ENCODE data around the gene DSCAML1.

- no peak for TF ChIP-seq HNRNPL (IDR thresholded peaks at IDR 0.05; ENCODE audit: low read depth, low read length)
- no peak for TF ChIP-seq YY1 (IDR thresholded peaks at IDR 0.05; ENCODE audit: borderline replicate concordance in 1 of 3, control insufficient read depth in 1 of 3, extremely low read depth in 1 of 3, insufficient read depth in 3 of 3, insufficient read length in 1 of 3, insufficient replicate concordance in 2 of 3, low read depth in 1 of 3, low read length in 2 of 3)
- TF ChIP-seq ZFPM2 (CRISPR knock-in tag; IDR thresholded peaks at IDR 0.05): no peak
- TF ChIP-seq ZSCAN29 (IDR thresholded peaks at IDR 0.05): no peak
- TF ChIP-seq, protein P1, sequence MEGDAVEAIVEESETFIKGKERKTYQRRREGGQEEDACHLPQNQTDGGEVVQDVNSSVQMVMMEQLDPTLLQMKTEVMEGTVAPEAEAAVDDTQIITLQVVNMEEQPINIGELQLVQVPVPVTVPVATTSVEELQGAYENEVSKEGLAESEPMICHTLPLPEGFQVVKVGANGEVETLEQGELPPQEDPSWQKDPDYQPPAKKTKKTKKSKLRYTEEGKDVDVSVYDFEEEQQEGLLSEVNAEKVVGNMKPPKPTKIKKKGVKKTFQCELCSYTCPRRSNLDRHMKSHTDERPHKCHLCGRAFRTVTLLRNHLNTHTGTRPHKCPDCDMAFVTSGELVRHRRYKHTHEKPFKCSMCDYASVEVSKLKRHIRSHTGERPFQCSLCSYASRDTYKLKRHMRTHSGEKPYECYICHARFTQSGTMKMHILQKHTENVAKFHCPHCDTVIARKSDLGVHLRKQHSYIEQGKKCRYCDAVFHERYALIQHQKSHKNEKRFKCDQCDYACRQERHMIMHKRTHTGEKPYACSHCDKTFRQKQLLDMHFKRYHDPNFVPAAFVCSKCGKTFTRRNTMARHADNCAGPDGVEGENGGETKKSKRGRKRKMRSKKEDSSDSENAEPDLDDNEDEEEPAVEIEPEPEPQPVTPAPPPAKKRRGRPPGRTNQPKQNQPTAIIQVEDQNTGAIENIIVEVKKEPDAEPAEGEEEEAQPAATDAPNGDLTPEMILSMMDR (IDR thresholded peaks at IDR 0.05 in 2 of 3, conservative IDR thresholded peaks at IDR 0.05 in 1 of 3; ENCODE audit: insufficient read depth in 2 of 3, low read depth in 1 of 3, low read length in 3 of 3): no peak
- TF ChIP-seq CEBPB (tag; IDR thresholded peaks at IDR 0.05): no peak
- TF ChIP-seq PHTF2 (CRISPR knock-in tag; IDR thresholded peaks at IDR 0.05): no peak
- no peak for TF ChIP-seq CREM (IDR thresholded peaks at IDR 0.05; ENCODE audit: low read depth)
Observed at GRCh38 chr11:117789241-117789640, 7.8 kb downstream of the DSCAML1 start.

All from K562 (cell line).